Suprapubic skin (tissue), 4 donors: Measurements from ENCODE around the gene ANKRD44. TPM values are rescaled to one million over a fixed set of nuclear protein-coding genes. Genes with fewer than 3 reads are reported as not detected.

Experiments used
- DNase-seq, 2 donors: peaks; one replicate each; pipeline ENCODE4 v3.0.0-alpha.2; 2019; ENCODE audit warnings: low spot score in 2 of 2
- H3K27ac ChIP-seq: fragments of 200-600 bp; sonication (generic); one replicate; pipeline ENCODE4 v1.5.1; 2019
- H3K27me3 ChIP-seq: fragments of 200-600 bp; sonication (generic); one replicate; pipeline ENCODE4 v1.5.1; 2019
- H3K36me3 ChIP-seq: fragments of 200-600 bp; sonication (generic); one replicate; pipeline ENCODE4 v1.5.1; 2019
- H3K4me1 ChIP-seq: fragments of 200-600 bp; sonication (generic); one replicate; pipeline ENCODE4 v1.5.1; 2019
- H3K4me3 ChIP-seq: fragments of 200-600 bp; sonication (generic); one replicate; pipeline ENCODE4 v1.5.1; 2019; ENCODE audit warnings: mild to moderate bottlenecking
- H3K9me3 ChIP-seq: fragments of 200-600 bp; sonication (generic); one replicate; pipeline ENCODE4 v1.5.1; 2019
- EP300 ChIP-seq: sonication (generic); formaldehyde crosslinking; IDR thresholded peaks from one replicate; pipeline ENCODE4 v1.6.1; 2017; ENCODE audit warnings: antibody characterized with exemption
- POLR2A ChIP-seq, 2 donors: fragments of 450-650 bp; IDR thresholded peaks; one replicate each; pipeline ENCODE4 v1.6.1; 2017; ENCODE audit warnings: antibody characterized with exemption in 2 of 2, mild to moderate bottlenecking in 2 of 2, moderate library complexity in 2 of 2
- POLR2AphosphoS5 ChIP-seq, 3 donors: sonication (generic); formaldehyde crosslinking; IDR thresholded peaks; one replicate each; pipeline ENCODE4 v1.6.1; 2017; ENCODE audit warnings: antibody characterized with exemption in 3 of 3
- WGBS: methylation state at CpG from one replicate; pipeline ENCODE4 v1.1.5; 2018; 5-methylcytosine and 5-hydroxymethylcytosine counted together
- total RNA-seq, 4 donors: library from RNA; depleted of rRNA; stranded (reverse); fragments of >200 nt; gene quantifications; one replicate each; pipeline ENCODE4 v1.1.0, GENCODE V29; 2016
- TF ChIP-seq, protein P1 (sequence below), 2 donors: fragments of 200-600 bp in 1 of 2; fragments of 450-650 bp in 1 of 2; sonication (generic) in 1 of 2; IDR thresholded peaks; one replicate each; pipeline ENCODE4 v1.5.1; 2016 to 2019; ENCODE audit warnings: antibody characterized with exemption in 2 of 2, mild to moderate bottlenecking in 1 of 2, moderate library complexity in 1 of 2

The ANKRD44 gene
- total RNA-seq, 4 donors from 2014 or later: 6.3 to 34.4 (median 17.8) TPM

DNA sequence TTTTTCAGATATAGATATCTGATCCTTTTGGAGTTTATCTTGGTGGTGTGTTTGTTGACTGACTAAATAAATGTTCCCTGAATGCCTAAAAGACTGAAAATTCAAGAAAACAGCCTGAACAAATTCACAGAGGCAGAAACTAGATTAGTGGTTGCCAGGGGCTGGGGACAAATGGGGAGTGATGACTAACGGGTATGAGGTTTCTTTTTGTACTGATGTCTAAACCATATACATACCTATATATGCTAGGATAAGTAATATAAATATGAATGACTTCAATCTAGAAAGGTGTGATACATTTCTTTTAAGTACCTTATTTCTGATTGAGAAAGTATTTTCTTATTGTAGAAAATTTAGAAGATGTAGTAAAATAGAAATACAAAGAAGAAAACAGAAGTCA lies 207.2 kb downstream of the ANKRD44 start:
- no peaks in the 10 kb centered on the region for H3K27me3 ChIP-seq
- H3K4me3 ChIP-seq: no peak overlapping the region
- H3K36me3 ChIP-seq: no peaks in the 10 kb centered on the region
- no peak overlapping the region for H3K27ac ChIP-seq
- H3K9me3 ChIP-seq: no peaks in the 10 kb centered on the region
- peaks cover 7% of the 10 kb centered on the region for H3K4me1 ChIP-seq
- no peak for DNase-seq
- TF ChIP-seq, protein P1, sequence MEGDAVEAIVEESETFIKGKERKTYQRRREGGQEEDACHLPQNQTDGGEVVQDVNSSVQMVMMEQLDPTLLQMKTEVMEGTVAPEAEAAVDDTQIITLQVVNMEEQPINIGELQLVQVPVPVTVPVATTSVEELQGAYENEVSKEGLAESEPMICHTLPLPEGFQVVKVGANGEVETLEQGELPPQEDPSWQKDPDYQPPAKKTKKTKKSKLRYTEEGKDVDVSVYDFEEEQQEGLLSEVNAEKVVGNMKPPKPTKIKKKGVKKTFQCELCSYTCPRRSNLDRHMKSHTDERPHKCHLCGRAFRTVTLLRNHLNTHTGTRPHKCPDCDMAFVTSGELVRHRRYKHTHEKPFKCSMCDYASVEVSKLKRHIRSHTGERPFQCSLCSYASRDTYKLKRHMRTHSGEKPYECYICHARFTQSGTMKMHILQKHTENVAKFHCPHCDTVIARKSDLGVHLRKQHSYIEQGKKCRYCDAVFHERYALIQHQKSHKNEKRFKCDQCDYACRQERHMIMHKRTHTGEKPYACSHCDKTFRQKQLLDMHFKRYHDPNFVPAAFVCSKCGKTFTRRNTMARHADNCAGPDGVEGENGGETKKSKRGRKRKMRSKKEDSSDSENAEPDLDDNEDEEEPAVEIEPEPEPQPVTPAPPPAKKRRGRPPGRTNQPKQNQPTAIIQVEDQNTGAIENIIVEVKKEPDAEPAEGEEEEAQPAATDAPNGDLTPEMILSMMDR (IDR thresholded peaks at IDR 0.05): no peak
- TF ChIP-seq POLR2A (IDR thresholded peaks at IDR 0.05): no peak
- TF ChIP-seq EP300: no peak
- TF ChIP-seq POLR2AphosphoS5 (IDR thresholded peaks at IDR 0.05): no peak
- 94% methylated on average over 1 of the region's 1 CpG for WGBS

DNA sequence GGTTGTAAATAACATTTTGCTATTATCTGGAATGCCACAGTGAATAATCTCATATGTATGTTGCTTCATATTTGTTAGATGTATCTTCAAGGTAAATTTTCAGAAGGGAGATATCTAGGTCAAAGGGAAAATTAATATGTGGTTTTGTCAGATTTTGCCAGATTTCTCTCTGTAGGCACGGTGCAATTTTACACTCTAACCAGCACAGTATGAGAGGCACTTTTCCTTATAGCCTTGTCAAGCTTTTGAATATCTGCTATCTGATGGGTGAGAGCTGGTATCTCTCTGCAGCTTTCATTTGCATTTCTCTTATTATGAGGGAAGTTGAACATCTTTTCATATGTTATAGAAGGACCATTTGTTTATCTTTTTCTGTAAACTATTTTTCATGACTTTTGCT lies 208.3 kb downstream of the ANKRD44 start:
- Histone ChIP-seq H3K4me3 (no peak overlapping the region), H3K27ac (no peak overlapping the region), H3K4me1 (no peaks in the 10 kb centered on the region), H3K36me3 (no peaks in the 10 kb centered on the region), H3K27me3 (no peaks in the 10 kb centered on the region), H3K9me3 (no peaks in the 10 kb centered on the region)
- TF ChIP-seq, protein P1 (IDR thresholded peaks at IDR 0.05): no peak
- TF ChIP-seq POLR2AphosphoS5 (IDR thresholded peaks at IDR 0.05) (no peak), EP300 (no peak), POLR2A (IDR thresholded peaks at IDR 0.05) (no peak)
- 71% methylated on average over 1 of the region's 1 CpG for WGBS
- no peak for DNase-seq

DNA sequence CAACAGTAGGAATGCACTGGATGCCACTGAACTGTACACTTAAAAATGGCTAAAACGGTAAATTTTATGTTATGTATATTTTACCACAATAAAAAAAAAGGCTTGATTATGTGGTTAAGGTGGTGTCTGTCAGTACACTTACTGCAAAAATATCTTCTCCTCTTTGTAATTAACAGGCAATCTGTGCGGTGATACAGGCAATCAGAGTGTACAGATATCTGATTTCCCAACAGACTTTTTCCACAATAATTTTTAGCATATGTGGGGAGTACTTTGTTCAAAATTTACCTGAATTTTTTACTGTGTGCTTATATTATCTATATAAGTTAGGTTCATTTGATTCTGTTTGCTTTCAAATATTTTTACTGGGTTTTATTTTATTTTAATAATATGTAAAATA lies 209.1 kb downstream of the ANKRD44 start:
- Histone ChIP-seq H3K36me3 (no peaks in the 10 kb centered on the region), H3K4me3 (no peak overlapping the region)

DNA sequence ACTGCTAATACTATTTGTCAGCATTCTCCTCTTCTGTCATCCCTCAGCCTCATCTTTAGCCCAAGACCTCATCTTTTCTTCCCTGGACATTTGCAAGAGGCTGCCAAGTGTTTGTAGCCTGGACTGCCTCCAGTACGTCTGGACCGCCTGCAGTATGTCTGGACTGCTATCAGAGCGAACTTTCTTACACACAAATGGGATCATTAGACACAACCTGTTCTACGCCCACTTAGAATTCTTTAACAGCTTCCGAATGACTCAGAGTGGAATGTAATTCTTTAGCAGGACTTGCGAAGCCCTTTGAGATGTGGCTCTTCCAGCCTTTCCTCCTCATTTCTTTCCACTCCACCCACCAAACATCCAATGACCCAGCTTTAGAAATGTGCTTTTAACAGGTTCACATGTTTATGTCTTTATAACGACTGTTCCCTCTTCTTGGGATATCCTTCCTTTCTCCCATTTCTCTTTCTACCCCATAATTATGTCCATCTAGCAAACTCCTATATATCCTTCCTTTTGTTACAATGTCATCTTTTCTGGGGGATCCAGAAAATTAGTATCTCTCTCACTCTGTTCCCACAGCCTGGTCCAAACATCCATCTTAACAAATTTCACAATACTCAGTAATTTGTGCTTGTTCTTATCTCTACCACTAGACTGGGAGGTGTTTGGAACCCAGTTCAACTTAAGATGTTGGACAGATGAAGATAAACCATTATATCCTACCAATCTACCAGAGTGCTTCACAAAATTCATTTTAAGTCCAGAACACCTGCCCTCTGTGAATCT lies 212.8 kb downstream of the ANKRD44 start:
- no peak overlapping the region for H3K27ac ChIP-seq
- H3K27me3 ChIP-seq: no peaks in the 10 kb centered on the region
- no peak for DNase-seq
- H3K9me3 ChIP-seq: no peaks in the 10 kb centered on the region
- H3K4me1 ChIP-seq: no peaks in the 10 kb centered on the region
- TF ChIP-seq EP300 (no peak), POLR2A (IDR thresholded peaks at IDR 0.05) (no peak), POLR2AphosphoS5 (IDR thresholded peaks at IDR 0.05) (no peak)
- TF ChIP-seq, protein P1 (IDR thresholded peaks at IDR 0.05): no peak
- H3K36me3 ChIP-seq: no peaks in the 10 kb centered on the region
- WGBS: 76% methylated on average over 7 of the region's 7 CpGs
- no peak overlapping the region for H3K4me3 ChIP-seq

More for the DNA sequence above, 209.1 kb downstream of the ANKRD44 start:
- no peak for DNase-seq
- WGBS: 92% methylated on average over 2 of the region's 2 CpGs
- Histone ChIP-seq H3K4me1 (no peaks in the 10 kb centered on the region), H3K27ac (no peak overlapping the region), H3K27me3 (no peaks in the 10 kb centered on the region), H3K9me3 (no peaks in the 10 kb centered on the region)
- TF ChIP-seq, protein P1 (IDR thresholded peaks at IDR 0.05): no peak
- no peak for TF ChIP-seq POLR2AphosphoS5 (IDR thresholded peaks at IDR 0.05)
- TF ChIP-seq POLR2A (IDR thresholded peaks at IDR 0.05): no peak
- TF ChIP-seq EP300: no peak

DNA sequence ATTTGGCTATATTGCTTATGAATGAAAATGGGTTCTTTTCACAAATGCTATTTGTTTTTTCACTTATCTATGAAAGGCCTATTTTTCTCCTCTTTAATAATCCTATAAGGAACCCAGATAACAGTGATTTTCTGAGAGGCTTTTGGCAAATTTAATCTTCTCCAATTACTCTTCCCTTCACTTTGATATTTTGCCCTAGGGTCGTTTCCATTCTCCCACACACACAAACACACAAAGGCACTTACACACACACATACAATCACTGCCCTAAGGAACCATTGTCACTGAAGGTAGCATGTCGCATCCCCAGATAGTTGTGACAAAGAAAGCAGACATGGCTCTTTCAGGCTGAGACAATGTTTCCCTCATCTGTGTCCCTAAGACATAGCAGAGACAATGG lies 213.9 kb downstream of the ANKRD44 start:
- Histone ChIP-seq H3K27ac (no peak overlapping the region), H3K27me3 (no peaks in the 10 kb centered on the region)

More for the DNA sequence above, 213.9 kb downstream of the ANKRD44 start:
- DNase-seq: no peak
- no peak overlapping the region for H3K4me3 ChIP-seq
- 67% methylated on average over 2 of the region's 2 CpGs for WGBS
- H3K36me3 ChIP-seq: no peaks in the 10 kb centered on the region
- H3K4me1 ChIP-seq: no peaks in the 10 kb centered on the region
- no peaks in the 10 kb centered on the region for H3K9me3 ChIP-seq
- TF ChIP-seq, protein P1 (IDR thresholded peaks at IDR 0.05): no peak
- TF ChIP-seq EP300 (no peak), POLR2AphosphoS5 (IDR thresholded peaks at IDR 0.05) (no peak), POLR2A (IDR thresholded peaks at IDR 0.05) (no peak)
